Endothelial cell (in vitro differentiated cells): ENCODE results near the gene MR1. TPM values are rescaled to one million over a fixed set of nuclear protein-coding genes. Genes with fewer than 3 reads are reported as not detected.

Experiments used
- DNase-seq: peaks from one replicate; pipeline ENCODE4 v3.0.0; 2021; ENCODE audit warnings: low spot score
- H3K27ac Mint-ChIP-seq: one replicate; pipeline ENCODE4 v1.8.0; 2021; ENCODE audit warnings: mixed read lengths, inconsistent platforms; ENCODE audit not compliant: unreplicated experiment
- H3K27me3 Mint-ChIP-seq: one replicate; pipeline ENCODE4 v1.8.0; 2021; ENCODE audit warnings: mild to moderate bottlenecking, moderate library complexity, mixed read lengths, inconsistent platforms; ENCODE audit not compliant: unreplicated experiment
- H3K36me3 Mint-ChIP-seq: one replicate; pipeline ENCODE4 v1.8.0; 2021; ENCODE audit warnings: mild to moderate bottlenecking, low read depth, mixed read lengths, inconsistent platforms; ENCODE audit not compliant: unreplicated experiment
- H3K4me1 Mint-ChIP-seq: one replicate; pipeline ENCODE4 v1.8.0; 2021; ENCODE audit warnings: mild to moderate bottlenecking, mixed read lengths, inconsistent platforms; ENCODE audit not compliant: unreplicated experiment
- H3K4me3 Mint-ChIP-seq: one replicate; pipeline ENCODE4 v1.8.0; 2021; ENCODE audit warnings: mild to moderate bottlenecking, mixed read lengths, inconsistent platforms; ENCODE audit not compliant: unreplicated experiment
- H3K9me3 Mint-ChIP-seq: one replicate; pipeline ENCODE4 v1.8.0; 2021; ENCODE audit warnings: mixed read lengths, inconsistent platforms; ENCODE audit not compliant: unreplicated experiment
- total RNA-seq: library from RNA; stranded (reverse); fragmentation: NEBNext Ultra II Directional; extraction: Animal tissue kit (Norgen Biotek cat#: 25700); gene quantifications from one replicate; pipeline ENCODE4 v1.2.1, GENCODE V29; 2021; ENCODE audit not compliant: unreplicated experiment
- TF ChIP-seq, protein P1 (sequence below): fragments of 200-600 bp; sonication (generic); IDR thresholded peaks from one replicate; pipeline ENCODE4 v1.5.0; 2021; ENCODE audit warnings: antibody characterized with exemption; ENCODE audit not compliant: unreplicated experiment

Gene MR1
- total RNA-seq, 1 donor from 2014 or later, result 0.67 TPM

- Mint-ChIP-seq H3K36me3 (peaks cover 14% of the 10 kb centered on the region), H3K27ac (peak overlapping the region; percentile 27), H3K27me3 (peaks cover 23% of the 10 kb centered on the region), H3K4me1 (peaks cover 44% of the 10 kb centered on the region), H3K4me3 (peak overlapping the region; percentile 74), H3K9me3 (no peaks in the 10 kb centered on the region)
- DNase-seq, result no peak
- TF ChIP-seq, protein P1, sequence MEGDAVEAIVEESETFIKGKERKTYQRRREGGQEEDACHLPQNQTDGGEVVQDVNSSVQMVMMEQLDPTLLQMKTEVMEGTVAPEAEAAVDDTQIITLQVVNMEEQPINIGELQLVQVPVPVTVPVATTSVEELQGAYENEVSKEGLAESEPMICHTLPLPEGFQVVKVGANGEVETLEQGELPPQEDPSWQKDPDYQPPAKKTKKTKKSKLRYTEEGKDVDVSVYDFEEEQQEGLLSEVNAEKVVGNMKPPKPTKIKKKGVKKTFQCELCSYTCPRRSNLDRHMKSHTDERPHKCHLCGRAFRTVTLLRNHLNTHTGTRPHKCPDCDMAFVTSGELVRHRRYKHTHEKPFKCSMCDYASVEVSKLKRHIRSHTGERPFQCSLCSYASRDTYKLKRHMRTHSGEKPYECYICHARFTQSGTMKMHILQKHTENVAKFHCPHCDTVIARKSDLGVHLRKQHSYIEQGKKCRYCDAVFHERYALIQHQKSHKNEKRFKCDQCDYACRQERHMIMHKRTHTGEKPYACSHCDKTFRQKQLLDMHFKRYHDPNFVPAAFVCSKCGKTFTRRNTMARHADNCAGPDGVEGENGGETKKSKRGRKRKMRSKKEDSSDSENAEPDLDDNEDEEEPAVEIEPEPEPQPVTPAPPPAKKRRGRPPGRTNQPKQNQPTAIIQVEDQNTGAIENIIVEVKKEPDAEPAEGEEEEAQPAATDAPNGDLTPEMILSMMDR, result no peak
Observed at GRCh38 chr1:181092056-181092455, 58.3 kb downstream of the MR1 start.

GRCh38 chr1:181092883-181093458, 59.2 kb downstream of the MR1 start:
- TF ChIP-seq, protein P1, result no peak

DNA sequence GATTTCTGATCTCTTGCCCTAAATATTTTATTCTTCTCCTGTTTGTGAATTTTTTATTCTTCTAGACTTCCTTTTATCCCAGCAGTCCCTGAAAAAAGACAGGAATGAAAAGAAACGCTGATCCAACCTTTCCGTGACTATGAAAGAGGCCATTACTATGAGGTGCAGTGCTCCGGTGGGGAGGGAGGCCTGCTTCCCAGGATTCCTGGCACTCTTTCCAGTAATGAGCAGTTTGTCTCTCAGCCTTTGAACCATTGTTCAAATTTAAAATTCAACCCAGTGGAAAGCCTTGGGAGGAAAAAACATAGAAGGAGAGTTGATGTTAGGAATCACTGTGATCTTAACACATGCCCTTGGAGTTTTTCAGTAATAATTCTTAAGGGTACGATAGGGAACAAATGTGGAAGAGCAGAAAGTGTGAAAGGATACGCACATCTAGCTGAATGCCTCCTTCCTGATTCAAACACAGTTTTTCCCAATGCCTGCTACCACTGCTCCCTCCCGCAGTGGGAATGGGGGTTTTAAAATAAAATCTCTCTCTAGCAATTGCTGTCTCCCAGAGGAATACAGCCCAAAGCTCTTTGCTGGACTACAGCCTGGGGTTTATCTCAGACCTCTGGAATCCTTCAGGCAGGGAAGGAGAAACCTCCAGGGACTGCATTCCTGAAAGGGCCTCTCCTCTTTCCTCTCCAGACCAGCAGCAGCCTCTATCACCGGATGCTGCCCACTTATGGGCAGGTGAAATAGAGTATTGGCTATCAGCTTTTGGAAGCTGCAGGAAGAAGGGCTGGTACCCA, 60.8 kb downstream of the MR1 start:
- TF ChIP-seq, protein P1, result no peak
- peaks cover 52% of the 10 kb centered on the region for H3K4me1 Mint-ChIP-seq
- H3K27me3 Mint-ChIP-seq, result peaks cover 14% of the 10 kb centered on the region
- H3K4me3 Mint-ChIP-seq, result no peak overlapping the region
- no peak for DNase-seq
- H3K9me3 Mint-ChIP-seq, result no peaks in the 10 kb centered on the region
- H3K27ac Mint-ChIP-seq, result no peak overlapping the region
- H3K36me3 Mint-ChIP-seq, result peaks cover 14% of the 10 kb centered on the region

More at GRCh38 chr1:181092883-181093458, 59.2 kb downstream of the MR1 start:
- Mint-ChIP-seq H3K27ac (peak overlapping the region; percentile 5), H3K4me3 (peak overlapping the region; percentile 56), H3K36me3 (peaks cover 14% of the 10 kb centered on the region), H3K4me1 (peaks cover 44% of the 10 kb centered on the region), H3K27me3 (peaks cover 17% of the 10 kb centered on the region), H3K9me3 (no peaks in the 10 kb centered on the region)
- DNase-seq, result no peak

GRCh38 chr1:181095260-181095659, 61.5 kb downstream of the MR1 start:
- peaks cover 8% of the 10 kb centered on the region for H3K36me3 Mint-ChIP-seq
- TF ChIP-seq, protein P1, result no peak

DNA sequence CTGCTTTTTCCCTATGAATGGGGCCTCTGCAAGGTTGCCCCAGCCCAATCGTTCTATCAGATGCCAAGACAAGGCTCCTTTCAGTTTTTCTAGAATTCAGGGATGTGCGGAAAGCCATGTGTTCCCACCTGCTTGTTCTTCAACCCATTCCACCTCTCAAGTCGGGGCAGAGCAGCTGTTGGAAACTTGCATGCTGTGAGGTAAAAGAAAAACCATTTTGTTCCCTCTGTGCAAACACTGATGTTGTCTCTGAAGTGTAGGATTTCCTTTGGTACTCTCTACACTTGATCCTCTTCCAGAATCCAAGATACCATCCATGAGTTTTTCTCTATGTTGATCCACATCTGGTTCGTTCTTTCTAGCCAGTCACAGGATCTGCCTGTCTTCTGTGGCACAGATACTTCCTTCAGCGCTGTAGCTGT, 62.0 kb downstream of the MR1 start:
- Mint-ChIP-seq H3K9me3 (no peaks in the 10 kb centered on the region), H3K36me3 (peaks cover 9% of the 10 kb centered on the region), H3K4me3 (no peak overlapping the region), H3K27me3 (peaks cover 8% of the 10 kb centered on the region), H3K4me1 (peaks cover 56% of the 10 kb centered on the region), H3K27ac (peak overlapping the region; percentile 55)
- TF ChIP-seq, protein P1, result no peak
- no peak for DNase-seq

More at GRCh38 chr1:181095260-181095659, 61.5 kb downstream of the MR1 start:
- DNase-seq, result no peak
- Mint-ChIP-seq H3K27me3 (peaks cover 10% of the 10 kb centered on the region), H3K27ac (no peak overlapping the region), H3K4me1 (peaks cover 56% of the 10 kb centered on the region), H3K9me3 (no peaks in the 10 kb centered on the region), H3K4me3 (no peak overlapping the region)
